Stimulated activated CD4-positive, alpha-beta T cell treated with anti-CD3 and anti-CD28 coated beads, Interleukin-4, amount 100 ng/mL, for 1 hour (primary cell): ENCODE results near the gene POU4F3.
A peak's percentile ranks its signal among the peaks of the same experiment; 100 is the strongest.

Experiments
- DNase-seq: peaks from one replicate; pipeline ENCODE4 v3.0.0-alpha.2; 2020

POU4F3 gene

GRCh38 chr5:146340260-146341081 is 1.8 kb downstream of the POU4F3 start:
- peak; percentile 26 for DNase-seq

DNA sequence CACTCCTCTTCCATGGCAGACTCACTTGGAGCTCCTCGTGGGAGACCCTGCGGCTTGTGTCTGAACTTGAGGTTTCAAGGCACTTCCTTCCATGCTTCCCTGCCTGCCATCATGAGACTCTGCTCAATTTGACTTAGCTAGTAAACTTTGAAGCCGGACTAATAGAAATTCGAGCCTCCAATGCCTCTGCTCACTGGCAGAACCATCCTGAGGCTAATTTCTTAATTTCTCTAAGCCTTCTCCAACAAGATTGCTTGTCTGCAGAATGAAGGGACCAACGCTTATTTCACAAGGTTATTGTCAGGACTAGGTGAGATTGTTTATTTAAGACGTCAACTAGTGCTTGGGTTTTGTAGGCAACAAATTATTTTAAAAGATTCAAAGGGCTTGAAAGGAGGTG is 3.2 kb downstream of the POU4F3 start:
- DNase-seq = no peak

GRCh38 chr5:146342519-146342881 is 3.9 kb downstream of the POU4F3 start:
- DNase-seq = no peak

GRCh38 chr5:146342882-146343865 is 4.5 kb downstream of the POU4F3 start:
- no peak for DNase-seq

- no peak for DNase-seq
These were observed 5.8 kb downstream of the POU4F3 start for GRCh38 chr5:146344155-146345118.

DNA sequence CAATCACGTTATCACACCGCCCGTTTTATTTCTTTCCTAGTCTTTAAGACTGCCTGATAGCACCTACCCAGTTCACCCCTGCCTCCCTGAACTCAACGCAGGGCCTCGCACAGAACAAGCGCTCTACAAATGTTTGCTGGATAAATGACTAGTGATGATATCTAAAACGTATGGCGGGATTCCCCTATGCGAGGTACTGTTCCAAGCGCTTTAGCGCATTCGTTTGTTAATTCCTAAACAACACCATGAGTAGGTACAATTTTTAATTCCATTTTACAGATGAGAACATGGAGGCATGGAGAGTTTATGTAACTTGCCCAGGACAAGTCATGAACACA is 6.6 kb downstream of the POU4F3 start:
- DNase-seq = no peak

GRCh38 chr5:146345578-146346366 is 7.1 kb downstream of the POU4F3 start:
- DNase-seq = no peak

- DNase-seq = no peak
These were observed 18.5 kb downstream of the POU4F3 start for GRCh38 chr5:146357126-146357525.

GRCh38 chr5:146359836-146360235 is 21.2 kb downstream of the POU4F3 start:
- no peak for DNase-seq

GRCh38 chr5:146363161-146363874 is 24.7 kb downstream of the POU4F3 start:
- no peak for DNase-seq

GRCh38 chr5:146365618-146366017 is 27.0 kb downstream of the POU4F3 start:
- DNase-seq = no peak

- no peak for DNase-seq
These were observed 28.3 kb downstream of the POU4F3 start for GRCh38 chr5:146366904-146367303.

GRCh38 chr5:146368137-146368536 is 29.5 kb downstream of the POU4F3 start:
- no peak for DNase-seq

DNA sequence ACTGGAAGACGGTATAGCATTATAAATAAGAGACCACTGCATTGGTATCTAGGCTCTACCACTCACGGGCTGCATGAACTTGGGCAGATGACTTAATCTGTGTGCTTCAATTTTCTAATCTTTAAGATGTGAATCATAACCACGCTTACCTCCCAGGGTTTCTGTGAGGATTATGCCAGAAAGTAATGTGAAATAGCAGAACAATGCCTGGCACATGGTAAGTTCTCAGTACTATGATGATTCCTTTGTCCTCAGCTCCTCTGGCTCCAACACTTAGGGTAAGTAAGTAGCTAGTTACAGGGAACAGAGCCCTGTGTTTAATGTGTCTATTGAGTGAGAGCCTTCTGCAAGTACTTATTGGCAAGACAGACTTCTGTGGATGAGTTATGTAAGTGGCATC is 31.1 kb downstream of the POU4F3 start:
- no peak for DNase-seq

DNA sequence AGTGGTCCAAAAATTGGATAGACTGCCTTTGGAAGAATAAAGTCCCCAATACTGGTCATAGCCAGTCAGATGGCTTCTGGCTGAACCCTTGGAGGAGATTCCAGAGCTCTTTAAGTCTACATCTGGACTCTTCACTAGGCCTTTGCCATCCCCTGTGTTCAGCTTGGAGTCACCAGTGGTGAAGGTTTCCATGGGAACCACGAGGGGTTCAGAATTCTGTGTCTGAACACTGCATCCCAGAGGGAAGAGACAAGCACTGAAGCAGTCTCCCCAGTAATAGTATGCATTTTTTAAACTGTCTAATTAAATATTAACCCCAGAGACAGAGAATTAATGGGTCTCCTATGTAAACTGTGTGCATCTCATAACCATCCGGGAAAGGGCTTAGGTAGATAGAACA is 38.2 kb downstream of the POU4F3 start:
- DNase-seq = no peak

DNA sequence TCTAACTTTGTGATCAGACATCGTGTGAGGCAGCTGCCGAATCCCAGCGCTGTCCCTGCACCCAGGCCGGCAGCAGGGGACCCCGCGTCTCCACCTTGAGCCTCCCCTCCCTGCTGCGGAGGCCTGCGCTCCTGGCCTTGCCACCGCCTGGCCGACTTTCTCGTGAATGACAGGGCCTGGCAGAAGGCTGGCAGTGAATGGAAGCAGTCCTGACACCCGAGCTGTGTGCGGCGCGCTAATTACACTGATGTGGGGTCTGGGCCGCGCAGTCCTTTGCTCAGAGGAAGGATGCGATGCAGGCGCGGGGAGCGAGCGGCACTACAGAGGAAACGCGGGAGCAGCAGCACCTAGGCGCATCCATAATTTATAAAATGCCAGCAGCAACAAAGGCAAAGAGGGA is 40.3 kb downstream of the POU4F3 start:
- no peak for DNase-seq

DNA sequence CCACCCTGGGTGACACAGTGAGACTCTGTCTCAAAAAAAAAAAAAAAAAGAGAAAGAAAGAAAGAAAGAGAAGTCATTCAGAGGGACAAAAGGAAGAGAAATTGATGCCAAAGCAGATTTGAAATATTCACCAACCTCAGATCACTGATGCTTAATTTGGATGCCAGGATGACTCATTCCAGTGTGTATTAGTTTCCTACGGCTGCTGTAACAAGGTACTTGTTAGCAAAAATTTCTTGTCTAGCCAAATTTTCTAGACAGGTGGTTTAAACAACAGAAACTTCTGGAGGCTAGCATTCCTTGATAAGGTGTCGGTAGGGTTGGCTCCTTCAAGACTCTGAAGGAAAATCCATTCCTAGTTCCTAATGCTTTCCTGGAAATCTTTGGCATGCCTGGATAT is 42.1 kb downstream of the POU4F3 start:
- DNase-seq = no peak

- no peak for DNase-seq
These were observed 49.7 kb downstream of the POU4F3 start for GRCh38 chr5:146388386-146388785.

- DNase-seq = no peak
These were observed 51.8 kb downstream of the POU4F3 start for GRCh38 chr5:146390469-146390868.
